ENCODE data around the gene PAFAH1B1.
"Not testable (repeated sequence)": the region's sequence is repeated elsewhere in the genome, so short reads cannot be mapped to it uniquely, and the experiment has no call there.

The PAFAH1B1 gene

GRCh38 chr17:2594722-2595599, 1.5 kb downstream of the PAFAH1B1 start:
- no peak for DNase-seq

GRCh38 chr17:2595716-2596115, 2.3 kb downstream of the PAFAH1B1 start:
- DNase-seq, result no peak

- no peak for DNase-seq
Measured at GRCh38 chr17:2598166-2598565, 4.7 kb downstream of the PAFAH1B1 start.

GRCh38 chr17:2602597-2603017, 9.2 kb downstream of the PAFAH1B1 start:
- peak; percentile 28 for DNase-seq

GRCh38 chr17:2608350-2608913, 15.0 kb downstream of the PAFAH1B1 start:
- DNase-seq, result no peak

GRCh38 chr17:2609091-2609490, 15.6 kb downstream of the PAFAH1B1 start:
- no peak for DNase-seq

- DNase-seq, result no peak
Measured at GRCh38 chr17:2610195-2611175, 17.0 kb downstream of the PAFAH1B1 start.

- DNase-seq, result no peak
Measured at GRCh38 chr17:2611627-2612026, 18.2 kb downstream of the PAFAH1B1 start.

GRCh38 chr17:2612630-2613029, 19.2 kb downstream of the PAFAH1B1 start:
- DNase-seq, result no peak

GRCh38 chr17:2613089-2613808, 19.8 kb downstream of the PAFAH1B1 start:
- no peak for DNase-seq

- no peak for DNase-seq
Measured at GRCh38 chr17:2615882-2616281, 22.4 kb downstream of the PAFAH1B1 start.

GRCh38 chr17:2621241-2621640, 27.8 kb downstream of the PAFAH1B1 start:
- DNase-seq, result no peak

GRCh38 chr17:2621951-2622405, 28.5 kb downstream of the PAFAH1B1 start:
- DNase-seq, result not testable (repeated sequence)

- not testable (repeated sequence) for DNase-seq
Measured at GRCh38 chr17:2622721-2623301, 29.4 kb downstream of the PAFAH1B1 start.

GRCh38 chr17:2624292-2624731, 30.9 kb downstream of the PAFAH1B1 start:
- DNase-seq, result no peak

- DNase-seq, result not testable (repeated sequence)
Measured at GRCh38 chr17:2626626-2627219, 33.3 kb downstream of the PAFAH1B1 start.

- DNase-seq, result not testable (repeated sequence)
Measured at GRCh38 chr17:2628922-2629321, 35.5 kb downstream of the PAFAH1B1 start.

- no peak for DNase-seq
Measured at GRCh38 chr17:2631211-2631610, 37.8 kb downstream of the PAFAH1B1 start.

GRCh38 chr17:2634361-2634960, 41.0 kb downstream of the PAFAH1B1 start:
- peak; percentile 17 for DNase-seq

GRCh38 chr17:2635241-2635640, 41.8 kb downstream of the PAFAH1B1 start:
- DNase-seq, result no peak

- DNase-seq, result no peak
Measured at GRCh38 chr17:2635675-2636074, 42.2 kb downstream of the PAFAH1B1 start.

All from NCI-H510A (cell line).